ENCODE measurements around the gene CSRNP3.
"Not testable (repeated sequence)": the region's sequence is repeated elsewhere in the genome, so short reads cannot be mapped to it uniquely, and the experiment has no call there.

Gene CSRNP3

DNA sequence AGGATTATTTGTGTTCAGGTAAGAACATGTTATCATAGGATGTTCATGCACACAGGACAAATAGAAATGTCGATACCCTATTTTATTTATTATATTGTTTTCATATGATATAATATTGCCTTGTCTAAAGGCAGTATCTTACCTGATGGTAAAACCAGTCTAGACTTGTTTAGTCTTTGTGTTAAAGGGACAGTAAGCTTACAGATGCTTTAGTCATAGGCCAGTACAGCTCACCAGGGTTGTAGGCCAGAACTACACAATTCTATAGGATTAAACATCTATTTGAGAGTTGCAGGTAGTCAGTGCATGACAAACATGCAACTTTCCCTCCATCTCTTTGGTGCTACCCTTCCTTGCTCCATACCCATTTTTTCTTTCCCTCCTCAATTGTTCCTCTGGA lies 166.0 kb downstream of the CSRNP3 start:
- ATAC-seq = no peak
- no peaks in the 10 kb centered on the region for H3K9me3 Mint-ChIP-seq
- no peaks in the 10 kb centered on the region for H3K27me3 Mint-ChIP-seq

DNA sequence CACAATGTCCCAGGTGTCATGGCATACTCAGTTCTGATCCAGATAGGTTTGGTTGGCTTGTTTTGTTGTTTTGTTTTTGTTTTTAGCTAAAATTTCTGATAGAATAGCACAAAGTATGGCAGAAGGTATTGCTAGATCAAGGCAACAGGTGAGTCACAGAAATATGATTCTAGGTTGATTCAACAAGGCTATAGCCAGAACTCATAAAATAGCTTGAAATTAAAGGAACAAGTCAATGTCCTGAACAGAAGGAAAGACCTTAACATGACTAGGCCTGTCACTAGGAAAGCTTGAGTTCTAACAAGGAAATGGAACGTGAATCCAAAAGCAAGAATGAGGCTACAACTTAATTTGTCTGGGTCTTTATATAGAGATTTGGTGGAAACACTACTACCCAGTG lies 167.5 kb downstream of the CSRNP3 start:
- Mint-ChIP-seq H3K9me3 (no peaks in the 10 kb centered on the region), H3K36me3 (ENCODE audit: low read depth) (no peaks in the 10 kb centered on the region), H3K27me3 (no peaks in the 10 kb centered on the region), H3K4me3 (no peak overlapping the region), H3K27ac (no peak overlapping the region), H3K4me1 (no peaks in the 10 kb centered on the region)
- ATAC-seq = no peak
- no peak for DNase-seq

More for the DNA sequence above, 166.0 kb downstream of the CSRNP3 start:
- Mint-ChIP-seq H3K4me3 (no peak overlapping the region), H3K27ac (no peak overlapping the region), H3K36me3 (ENCODE audit: low read depth) (no peaks in the 10 kb centered on the region), H3K4me1 (no peaks in the 10 kb centered on the region)
- DNase-seq = no peak

DNA sequence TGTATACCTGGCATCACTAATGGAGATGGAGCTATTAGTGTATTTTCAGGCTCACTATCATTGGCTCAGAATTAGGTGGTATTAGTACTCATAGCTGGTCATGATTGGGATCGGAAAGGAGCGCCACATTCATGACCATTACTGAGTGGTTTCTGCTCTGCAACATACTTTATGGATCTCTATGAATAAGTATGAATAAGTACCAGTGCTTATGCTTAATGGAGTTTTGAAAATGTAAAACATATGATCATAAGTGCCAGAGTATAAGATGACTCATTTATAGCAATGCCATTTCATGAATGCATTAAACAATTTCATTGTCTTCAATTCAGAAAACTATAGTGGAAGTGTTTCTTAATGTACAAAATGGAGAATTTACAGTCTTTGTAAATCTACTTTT lies 167.9 kb downstream of the CSRNP3 start:
- no peak overlapping the region for H3K4me3 Mint-ChIP-seq
- H3K27me3 Mint-ChIP-seq = no peaks in the 10 kb centered on the region
- no peaks in the 10 kb centered on the region for H3K4me1 Mint-ChIP-seq
- ATAC-seq (no peak), DNase-seq (no peak)
- H3K9me3 Mint-ChIP-seq = no peaks in the 10 kb centered on the region
- H3K36me3 Mint-ChIP-seq (ENCODE audit: low read depth) = no peaks in the 10 kb centered on the region
- H3K27ac Mint-ChIP-seq = no peak overlapping the region

DNA sequence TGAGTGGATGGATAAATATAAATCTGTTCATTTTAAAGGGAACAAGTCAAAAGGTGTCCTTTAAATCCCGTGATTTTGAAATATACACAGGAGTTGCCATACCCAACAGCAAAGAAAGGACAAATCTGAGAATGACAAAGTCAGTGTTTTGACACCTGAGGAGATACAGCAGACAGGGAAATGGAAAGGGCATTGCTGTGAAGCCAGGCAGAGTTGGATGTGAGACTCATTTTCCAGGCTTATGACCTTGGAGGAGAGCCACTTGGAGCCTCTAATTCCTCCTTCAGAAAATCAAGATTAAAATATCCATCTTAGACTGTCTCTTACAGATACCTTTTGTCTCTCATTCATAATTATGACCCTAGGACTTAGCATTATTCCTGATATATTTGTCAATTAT lies 170.0 kb downstream of the CSRNP3 start:
- Mint-ChIP-seq H3K27ac (no peak overlapping the region), H3K4me3 (no peak overlapping the region), H3K4me1 (no peaks in the 10 kb centered on the region), H3K27me3 (no peaks in the 10 kb centered on the region), H3K36me3 (ENCODE audit: low read depth) (no peaks in the 10 kb centered on the region), H3K9me3 (no peaks in the 10 kb centered on the region)
- no peak for DNase-seq
- ATAC-seq = no peak

DNA sequence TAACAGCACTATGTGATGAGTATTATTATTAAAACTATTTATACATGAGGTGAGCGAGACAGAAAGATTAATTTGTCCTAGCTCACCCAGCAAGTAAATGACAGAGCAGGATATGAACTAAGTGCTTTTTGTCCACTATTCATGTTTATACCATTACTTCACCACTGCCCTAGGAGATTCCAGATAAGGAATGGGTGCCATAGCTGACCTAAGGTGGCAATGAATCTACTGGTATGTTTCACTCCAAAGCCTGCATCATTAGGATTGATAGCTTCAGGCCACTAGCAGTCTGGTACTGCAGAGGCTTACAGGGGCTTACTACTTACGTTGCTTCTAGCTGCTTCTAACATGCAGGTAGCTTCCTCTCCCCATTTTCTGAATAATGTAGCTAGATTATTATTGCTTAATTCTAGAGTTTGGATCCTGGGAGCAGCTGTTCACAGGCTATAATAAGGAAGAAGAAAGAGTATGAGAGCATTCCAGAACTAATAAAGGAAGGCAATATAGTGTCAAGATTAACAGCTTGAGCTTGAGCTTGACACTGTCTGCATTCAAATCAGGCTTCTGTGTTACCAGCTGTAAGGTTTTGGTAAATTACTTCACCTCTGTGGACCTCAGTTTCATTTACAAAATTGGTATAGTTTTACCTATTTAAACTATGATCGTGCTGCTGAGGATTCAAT lies 170.9 kb downstream of the CSRNP3 start:
- Mint-ChIP-seq H3K27me3 (no peaks in the 10 kb centered on the region), H3K4me1 (no peaks in the 10 kb centered on the region), H3K4me3 (no peak overlapping the region), H3K9me3 (no peaks in the 10 kb centered on the region), H3K27ac (no peak overlapping the region), H3K36me3 (ENCODE audit: low read depth) (no peaks in the 10 kb centered on the region)
- no peak for ATAC-seq
- DNase-seq = no peak

DNA sequence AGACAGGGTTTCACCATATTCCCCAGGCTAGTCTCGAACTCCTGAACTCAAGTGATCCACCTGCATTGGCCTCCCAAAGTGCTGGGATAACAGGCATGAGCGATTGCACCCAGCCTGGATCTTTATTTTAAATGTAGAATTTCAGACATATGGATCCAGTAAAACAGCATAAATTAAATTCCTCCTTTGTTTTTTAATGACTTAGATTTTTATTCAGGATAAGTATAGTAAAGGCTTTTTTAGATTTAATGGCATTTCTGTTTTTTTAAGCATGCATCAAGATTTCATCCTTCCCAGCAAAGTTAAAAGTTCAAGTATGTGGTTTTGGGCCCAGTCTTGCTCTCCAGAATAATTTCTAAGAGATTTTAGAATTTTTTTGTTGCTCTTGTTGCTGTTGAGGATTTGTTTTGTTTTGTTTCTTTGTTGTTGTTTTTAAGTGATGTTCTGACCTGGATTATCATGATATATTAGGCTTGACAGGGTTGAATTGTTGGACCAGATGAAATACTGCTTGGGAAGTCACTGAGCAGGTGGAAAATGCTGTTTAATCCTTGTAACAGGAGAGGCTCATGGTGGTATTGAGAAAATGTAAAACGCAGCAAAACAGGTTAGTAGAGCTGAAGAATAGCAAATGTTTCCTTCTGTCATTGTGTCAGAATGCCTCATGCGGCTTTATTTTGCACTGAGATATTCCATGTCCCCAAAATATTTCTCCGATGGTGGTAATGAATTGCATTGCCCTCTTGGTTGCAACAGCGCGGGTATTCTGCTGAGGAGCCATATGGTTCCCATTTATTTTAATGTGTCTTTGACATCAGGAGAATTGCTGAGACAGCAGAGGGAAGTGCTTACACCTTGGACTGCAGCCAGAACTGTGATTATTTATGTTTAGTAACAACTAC lies 176.7 kb downstream of the CSRNP3 start:
- Mint-ChIP-seq H3K27me3 (no peaks in the 10 kb centered on the region), H3K27ac (no peak overlapping the region), H3K36me3 (ENCODE audit: low read depth) (no peaks in the 10 kb centered on the region), H3K4me1 (no peaks in the 10 kb centered on the region), H3K9me3 (no peaks in the 10 kb centered on the region), H3K4me3 (no peak overlapping the region)
- ATAC-seq (no peak), DNase-seq (no peak)

DNA sequence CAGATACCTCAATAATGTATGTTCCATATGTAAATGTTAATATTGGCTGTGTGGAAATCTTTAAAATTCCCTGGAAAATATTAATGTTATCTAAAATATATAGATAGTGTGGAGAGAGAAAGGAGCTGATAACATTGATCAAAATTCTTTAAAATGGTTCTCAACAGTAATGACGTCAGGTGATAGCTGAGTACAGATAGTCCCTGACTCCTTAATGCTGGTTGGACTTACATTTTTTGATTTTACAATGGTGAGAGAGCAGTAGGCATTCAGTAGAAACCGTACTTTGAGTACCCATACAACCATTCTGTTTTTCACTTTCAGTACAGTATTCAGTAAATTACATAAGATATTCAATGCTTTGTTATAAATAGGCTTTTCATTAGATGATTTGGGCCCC lies 177.9 kb downstream of the CSRNP3 start:
- Mint-ChIP-seq H3K36me3 (ENCODE audit: low read depth) (no peaks in the 10 kb centered on the region), H3K9me3 (no peaks in the 10 kb centered on the region), H3K4me3 (no peak overlapping the region), H3K27me3 (no peaks in the 10 kb centered on the region), H3K4me1 (no peaks in the 10 kb centered on the region), H3K27ac (no peak overlapping the region)
- DNase-seq (no peak), ATAC-seq (no peak)

DNA sequence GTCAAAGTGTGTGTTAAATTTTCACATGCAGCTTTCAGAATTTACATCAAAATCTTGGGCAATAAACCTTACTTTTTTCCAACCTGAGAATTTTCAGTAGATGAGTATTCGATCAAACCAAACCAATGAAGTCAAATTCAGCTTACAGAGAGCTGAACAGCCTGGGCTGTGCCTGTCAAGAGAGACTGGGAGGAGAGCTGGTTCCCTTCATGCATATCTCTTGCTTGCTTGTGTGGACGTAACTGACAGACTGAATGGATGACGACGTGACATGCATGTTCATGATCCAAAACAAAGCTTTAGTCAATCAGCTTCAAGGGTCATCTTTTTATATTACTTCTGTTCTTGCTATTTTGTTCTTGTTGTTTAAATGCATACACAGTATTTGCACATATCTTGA lies 179.3 kb downstream of the CSRNP3 start:
- no peaks in the 10 kb centered on the region for H3K36me3 Mint-ChIP-seq (ENCODE audit: low read depth)
- H3K27me3 Mint-ChIP-seq = no peaks in the 10 kb centered on the region
- DNase-seq (no peak), ATAC-seq (no peak)
- H3K27ac Mint-ChIP-seq = no peak overlapping the region
- H3K4me3 Mint-ChIP-seq = no peak overlapping the region
- H3K9me3 Mint-ChIP-seq = no peaks in the 10 kb centered on the region
- no peaks in the 10 kb centered on the region for H3K4me1 Mint-ChIP-seq

DNA sequence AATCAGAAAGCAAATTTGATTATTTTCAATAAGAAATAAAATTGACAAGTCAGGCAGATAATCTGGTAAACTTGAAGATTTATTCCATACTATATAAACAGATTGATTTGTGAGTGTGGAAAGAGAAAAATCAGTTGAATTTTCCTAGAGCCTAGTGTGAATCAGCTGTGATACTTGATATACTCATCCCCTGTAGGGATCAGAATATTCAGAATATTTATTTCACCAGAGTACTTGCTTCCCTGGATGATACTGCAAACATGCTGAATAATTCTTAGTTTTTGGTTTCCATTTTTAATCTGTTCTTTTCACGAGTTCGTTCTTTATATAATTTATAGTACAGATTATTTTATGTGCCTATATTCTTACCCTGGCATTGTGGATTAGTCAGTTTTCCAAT lies 181.7 kb downstream of the CSRNP3 start:
- DNase-seq (no peak), ATAC-seq (no peak)
- no peaks in the 10 kb centered on the region for H3K36me3 Mint-ChIP-seq (ENCODE audit: low read depth)
- H3K27me3 Mint-ChIP-seq = no peaks in the 10 kb centered on the region
- H3K4me1 Mint-ChIP-seq = no peaks in the 10 kb centered on the region
- no peak overlapping the region for H3K4me3 Mint-ChIP-seq
- H3K9me3 Mint-ChIP-seq = no peaks in the 10 kb centered on the region
- no peak overlapping the region for H3K27ac Mint-ChIP-seq

DNA sequence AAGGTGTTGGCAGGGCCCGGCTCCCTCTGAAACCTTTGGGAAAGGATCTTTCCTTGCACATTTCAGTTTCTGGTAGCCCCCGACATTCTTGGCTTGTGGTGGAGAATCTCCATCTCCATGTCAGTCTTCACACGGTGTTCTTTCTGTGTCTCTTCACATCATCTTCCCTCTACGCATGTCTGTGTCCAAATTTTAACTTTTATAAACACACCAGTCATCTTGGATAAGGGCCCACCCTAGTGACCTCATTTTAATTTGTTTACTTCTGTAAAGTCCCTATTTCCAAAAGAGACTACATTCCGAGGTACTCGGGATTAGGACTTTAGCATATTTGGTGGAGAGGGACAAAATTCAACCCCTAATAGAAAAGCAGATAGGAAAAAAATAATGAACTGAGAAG lies 186.2 kb downstream of the CSRNP3 start:
- Mint-ChIP-seq H3K36me3 (ENCODE audit: low read depth) (no peaks in the 10 kb centered on the region), H3K4me3 (no peak overlapping the region), H3K27ac (no peak overlapping the region), H3K9me3 (no peaks in the 10 kb centered on the region), H3K27me3 (peaks cover 2% of the 10 kb centered on the region), H3K4me1 (no peaks in the 10 kb centered on the region)
- DNase-seq (no peak), ATAC-seq (no peak)

DNA sequence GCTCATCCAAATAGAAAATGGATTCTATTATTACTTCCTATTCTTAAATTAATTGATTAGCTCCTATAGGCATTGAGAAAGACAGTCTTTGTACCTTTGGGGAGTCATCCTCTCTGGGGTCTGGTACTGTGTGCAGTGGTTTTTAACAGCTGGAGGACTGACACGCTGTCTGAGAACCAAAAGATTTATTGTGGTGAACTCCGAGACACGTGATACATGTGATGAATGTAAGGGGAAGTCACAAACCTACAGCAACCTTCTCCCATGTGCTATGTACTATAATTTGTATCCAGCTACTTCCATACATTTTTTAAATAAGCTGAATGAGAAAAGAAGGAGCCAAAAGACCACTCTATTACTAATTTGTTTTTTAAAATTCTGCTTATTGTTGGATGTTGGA lies 190.9 kb downstream of the CSRNP3 start:
- Mint-ChIP-seq H3K9me3 (no peaks in the 10 kb centered on the region), H3K36me3 (ENCODE audit: low read depth) (no peaks in the 10 kb centered on the region), H3K4me1 (no peaks in the 10 kb centered on the region), H3K27me3 (peaks cover 2% of the 10 kb centered on the region), H3K4me3 (no peak overlapping the region), H3K27ac (no peak overlapping the region)
- DNase-seq (no peak), ATAC-seq (no peak)

DNA sequence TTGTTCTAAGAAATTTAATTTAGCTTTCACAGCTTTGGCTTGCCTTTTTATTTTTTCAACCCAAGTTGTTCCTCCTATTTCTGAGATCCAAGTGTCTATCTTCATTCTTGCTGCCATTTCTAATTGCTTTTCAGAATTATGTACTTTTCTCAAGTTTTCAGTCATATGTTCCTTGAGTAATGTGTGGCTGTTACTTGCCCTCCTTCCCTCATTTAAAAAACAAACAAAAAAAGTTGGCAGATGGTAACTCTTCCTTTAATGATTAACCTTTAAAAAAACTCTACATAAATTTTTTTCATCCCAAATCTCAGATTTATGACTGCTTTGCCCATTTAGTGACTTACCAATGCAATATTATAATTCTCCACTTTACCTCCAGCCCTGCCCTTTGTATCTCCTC lies 193.2 kb downstream of the CSRNP3 start:
- Mint-ChIP-seq H3K4me3 (no peak overlapping the region), H3K4me1 (no peaks in the 10 kb centered on the region), H3K9me3 (peaks cover 4% of the 10 kb centered on the region), H3K27ac (no peak overlapping the region), H3K36me3 (ENCODE audit: low read depth) (no peaks in the 10 kb centered on the region), H3K27me3 (peaks cover 2% of the 10 kb centered on the region)
- ATAC-seq (no peak), DNase-seq (no peak)

DNA sequence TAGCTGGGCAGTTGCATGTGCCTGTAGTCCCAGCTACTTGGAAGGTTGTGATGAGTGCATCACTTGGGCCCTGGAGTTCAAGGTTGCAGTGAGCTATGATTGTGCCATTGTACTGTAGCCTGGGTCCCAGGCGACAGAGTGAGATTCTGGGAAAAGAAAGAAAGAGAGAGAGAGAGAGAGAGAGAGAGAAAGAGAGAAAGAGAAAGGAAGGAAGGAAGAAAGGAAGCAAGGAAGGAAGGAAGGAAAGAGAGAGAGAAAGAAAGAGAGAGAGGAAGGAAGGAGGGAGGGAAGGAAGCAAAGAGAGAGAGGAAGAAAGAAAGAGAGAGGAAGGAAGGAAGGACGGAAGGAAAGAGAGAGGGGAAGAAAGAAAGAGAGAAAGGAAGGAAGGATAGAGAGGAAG lies 196.1 kb downstream of the CSRNP3 start:
- Mint-ChIP-seq H3K9me3 (peaks cover 4% of the 10 kb centered on the region), H3K27me3 (no peaks in the 10 kb centered on the region), H3K36me3 (ENCODE audit: low read depth) (no peaks in the 10 kb centered on the region), H3K4me1 (no peaks in the 10 kb centered on the region), H3K4me3 (no peak overlapping the region), H3K27ac (no peak overlapping the region)
- DNase-seq (no peak), ATAC-seq (no peak)

DNA sequence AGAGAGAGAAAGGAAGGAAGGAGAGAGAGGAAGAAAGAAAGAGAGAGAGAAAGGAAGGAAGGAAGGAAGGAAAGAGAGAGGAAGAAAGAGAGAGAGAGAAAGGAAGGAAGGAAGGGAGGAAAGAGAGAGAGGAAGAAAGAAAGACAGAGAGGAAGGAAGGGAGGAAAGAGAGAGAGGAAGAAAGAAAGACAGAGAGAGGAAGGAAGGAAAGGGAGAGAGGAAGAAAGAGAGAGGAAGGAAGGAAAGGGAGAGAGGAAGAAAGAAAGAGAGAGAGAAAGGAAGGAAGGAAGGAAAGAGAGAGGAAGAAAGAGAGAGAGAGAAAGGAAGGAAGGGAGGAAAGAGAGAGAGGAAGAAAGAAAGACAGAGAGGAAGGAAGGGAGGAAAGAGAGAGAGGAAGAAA lies 196.6 kb downstream of the CSRNP3 start:
- H3K36me3 Mint-ChIP-seq (ENCODE audit: low read depth); H3K4me3 Mint-ChIP-seq; ATAC-seq; DNase-seq; H3K27ac Mint-ChIP-seq; H3K9me3 Mint-ChIP-seq; H3K4me1 Mint-ChIP-seq; H3K27me3 Mint-ChIP-seq: not testable (repeated sequence)

DNA sequence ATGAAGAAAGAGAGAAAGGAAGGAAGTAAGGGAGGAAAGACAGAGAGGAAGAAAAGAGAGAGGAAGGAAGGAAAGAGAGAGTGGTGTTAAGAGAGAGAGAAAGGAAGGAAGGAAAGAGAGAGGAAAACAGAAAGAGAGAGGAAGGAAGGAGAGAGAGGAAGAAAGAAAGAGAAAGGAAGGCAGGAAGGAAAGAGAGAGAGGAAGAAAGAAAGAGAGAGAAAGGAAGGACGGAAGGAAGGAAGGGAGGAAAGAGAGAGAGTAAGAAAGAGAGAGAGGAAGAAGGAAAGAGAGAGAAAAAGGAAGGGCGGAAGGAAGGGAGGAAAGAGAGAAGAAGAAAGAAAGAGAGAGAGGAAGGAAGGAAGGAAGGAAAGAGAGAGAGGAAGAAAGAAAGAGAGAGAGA lies 197.1 kb downstream of the CSRNP3 start:
- H3K4me3 Mint-ChIP-seq = no peak overlapping the region
- H3K36me3 Mint-ChIP-seq (ENCODE audit: low read depth) = no peaks in the 10 kb centered on the region
- peaks cover 4% of the 10 kb centered on the region for H3K9me3 Mint-ChIP-seq
- DNase-seq = no peak
- no peaks in the 10 kb centered on the region for H3K27me3 Mint-ChIP-seq
- H3K4me1 Mint-ChIP-seq = no peaks in the 10 kb centered on the region
- no peak overlapping the region for H3K27ac Mint-ChIP-seq
- no peak for ATAC-seq
